Urothelium cell line (cell line): ENCODE results near the gene XRRA1.
A peak's percentile ranks its signal among the peaks of the same experiment; 100 is the strongest.
"Not testable (repeated sequence)": the region's sequence is repeated elsewhere in the genome, so short reads cannot be mapped to it uniquely, and the experiment has no call there.

Experiments
- DNase-seq: peaks from one replicate; pipeline ENCODE4 v3.0.0; 2011; ENCODE audit warnings: low spot score, mixed read lengths
- FAIRE-seq: peaks from 2 replicates; lab custom pipeline; 2011; peaks lifted over from hg19 to GRCh38; lab: Jason Lieb, UNC

XRRA1 gene

GRCh38 chr11:74839446-74839845 is 109.4 kb downstream of the XRRA1 start:
- DNase-seq: no peak
- no peak for FAIRE-seq

GRCh38 chr11:74838188-74838587 is 110.7 kb downstream of the XRRA1 start:
- no peak for FAIRE-seq
- no peak for DNase-seq

GRCh38 chr11:74837191-74837590 is 111.7 kb downstream of the XRRA1 start:
- no peak for DNase-seq
- no peak for FAIRE-seq

GRCh38 chr11:74826901-74827300 is 122.0 kb downstream of the XRRA1 start:
- no peak for FAIRE-seq
- no peak for DNase-seq

- DNase-seq, FAIRE-seq: not testable (repeated sequence)
Observed at GRCh38 chr11:74825596-74825995, 123.3 kb downstream of the XRRA1 start.

- DNase-seq (no peak), FAIRE-seq (no peak)
Observed at GRCh38 chr11:74824285-74824982, 124.5 kb downstream of the XRRA1 start.

- DNase-seq: no peak
Observed at GRCh38 chr11:74822170-74822569, 126.7 kb downstream of the XRRA1 start.

GRCh38 chr11:74820763-74821162 is 128.1 kb downstream of the XRRA1 start:
- peak; percentile 66 for DNase-seq
- no peak for FAIRE-seq

More at GRCh38 chr11:74822170-74822569, 126.7 kb downstream of the XRRA1 start:
- no peak for FAIRE-seq

GRCh38 chr11:74819400-74819799 is 129.5 kb downstream of the XRRA1 start:
- no peak for DNase-seq
- no peak for FAIRE-seq

- DNase-seq: no peak
Observed at GRCh38 chr11:74818283-74818946, 130.5 kb downstream of the XRRA1 start.

GRCh38 chr11:74816664-74817063 is 132.2 kb downstream of the XRRA1 start:
- DNase-seq: no peak
- no peak for FAIRE-seq

More at GRCh38 chr11:74818283-74818946, 130.5 kb downstream of the XRRA1 start:
- no peak for FAIRE-seq

GRCh38 chr11:74815966-74816365 is 132.9 kb downstream of the XRRA1 start:
- no peak for FAIRE-seq
- DNase-seq: no peak

GRCh38 chr11:74809801-74810200 is 139.1 kb downstream of the XRRA1 start:
- DNase-seq (no peak), FAIRE-seq (no peak)

- DNase-seq: no peak
- FAIRE-seq: no peak
Observed at GRCh38 chr11:74806267-74806666, 142.6 kb downstream of the XRRA1 start.

- no peak for DNase-seq
Observed at GRCh38 chr11:74791333-74792100, 157.4 kb downstream of the XRRA1 start.

More at GRCh38 chr11:74791333-74792100, 157.4 kb downstream of the XRRA1 start:
- no peak for FAIRE-seq
